Stimulated activated CD4-positive, alpha-beta T cell treated with anti-CD3 and anti-CD28 coated beads, Interleukin-1b, Interleukin-23, amount 100 ng/mL, for 24 hours (primary cell): ENCODE measurements around the gene RNF220.

Experiments
- DNase-seq, 4 experiments: peaks; one replicate each; pipeline ENCODE4 v3.0.0-alpha.2; 2020; ENCODE audit warnings: low read depth in 4 of 4, low spot score in 1 of 4

RNF220 gene

GRCh38 chr1:44576456-44577150 lies 171.5 kb downstream of the RNF220 start:
- no peak for DNase-seq

DNA sequence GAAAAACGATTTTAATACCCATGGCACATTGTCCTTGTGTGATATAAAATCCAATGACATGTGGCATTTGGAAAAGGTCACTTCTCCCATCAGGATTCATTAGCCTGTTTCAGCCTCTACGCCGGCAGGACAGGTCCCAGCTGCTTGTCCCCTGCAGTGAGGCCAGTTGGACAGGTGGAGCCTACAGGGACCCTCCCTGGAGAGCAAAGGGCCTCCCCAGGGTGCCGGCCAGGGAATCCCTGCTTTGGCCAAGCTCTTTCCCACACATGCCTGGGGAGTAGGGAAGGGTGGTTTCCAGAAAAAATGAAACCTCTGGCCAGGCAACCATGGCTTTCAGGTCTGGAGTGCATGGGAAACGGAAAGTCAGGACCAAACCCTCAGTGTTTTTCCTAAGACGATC lies 176.2 kb downstream of the RNF220 start:
- no peak for DNase-seq

- DNase-seq: no peak
Observed at GRCh38 chr1:44584167-44584566, 179.1 kb downstream of the RNF220 start.

GRCh38 chr1:44585315-44585920 lies 180.4 kb downstream of the RNF220 start:
- no peak for DNase-seq

GRCh38 chr1:44587796-44588460 lies 182.9 kb downstream of the RNF220 start:
- DNase-seq: no peak

GRCh38 chr1:44588551-44589210 lies 183.6 kb downstream of the RNF220 start:
- no peak for DNase-seq

DNA sequence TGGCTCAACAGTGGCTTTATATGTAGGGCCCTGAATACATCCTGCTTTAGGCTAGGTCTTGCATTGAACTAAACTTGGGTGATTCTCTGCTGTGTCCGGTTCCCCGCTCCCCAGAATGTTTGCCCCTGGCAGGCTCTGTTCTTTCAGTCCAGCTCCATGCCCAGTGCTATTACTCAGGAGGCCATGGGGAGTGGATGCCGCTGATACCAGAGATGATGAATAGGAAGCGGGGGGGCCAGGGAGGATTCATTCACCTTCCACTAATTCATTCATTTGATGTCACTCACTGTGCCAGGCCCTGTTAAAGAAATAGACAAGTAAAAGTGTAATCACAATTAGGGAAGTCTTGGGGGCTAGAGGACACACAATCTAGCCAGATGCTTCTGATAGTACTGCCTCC lies 185.4 kb downstream of the RNF220 start:
- no peak for DNase-seq

DNA sequence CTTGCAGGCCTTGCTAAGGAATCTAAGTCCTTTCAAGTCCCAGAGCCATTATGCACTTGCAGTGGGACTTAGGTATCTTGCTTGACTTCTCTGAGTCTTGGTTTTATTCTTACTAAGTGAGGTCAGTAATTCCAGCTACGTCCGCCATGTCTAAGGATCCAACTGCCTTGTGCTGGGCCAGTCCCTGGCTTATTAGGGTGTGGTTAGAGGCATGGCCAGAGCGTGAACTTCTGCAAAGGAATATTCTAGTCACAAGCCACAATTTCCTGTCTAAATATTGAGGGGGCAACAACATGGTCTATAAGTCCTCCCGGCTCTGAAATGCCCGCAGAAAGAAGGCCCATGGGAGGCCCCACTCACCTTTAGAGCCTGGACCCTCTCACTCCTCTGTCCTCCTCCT lies 186.3 kb downstream of the RNF220 start:
- no peak for DNase-seq

GRCh38 chr1:44592208-44593145 lies 187.4 kb downstream of the RNF220 start:
- DNase-seq: no peak

GRCh38 chr1:44594353-44594752 lies 189.3 kb downstream of the RNF220 start:
- no peak for DNase-seq

- DNase-seq: peak; percentile 63 to 79 (median 70)
Observed at GRCh38 chr1:44594871-44595735, 190.0 kb downstream of the RNF220 start.

DNA sequence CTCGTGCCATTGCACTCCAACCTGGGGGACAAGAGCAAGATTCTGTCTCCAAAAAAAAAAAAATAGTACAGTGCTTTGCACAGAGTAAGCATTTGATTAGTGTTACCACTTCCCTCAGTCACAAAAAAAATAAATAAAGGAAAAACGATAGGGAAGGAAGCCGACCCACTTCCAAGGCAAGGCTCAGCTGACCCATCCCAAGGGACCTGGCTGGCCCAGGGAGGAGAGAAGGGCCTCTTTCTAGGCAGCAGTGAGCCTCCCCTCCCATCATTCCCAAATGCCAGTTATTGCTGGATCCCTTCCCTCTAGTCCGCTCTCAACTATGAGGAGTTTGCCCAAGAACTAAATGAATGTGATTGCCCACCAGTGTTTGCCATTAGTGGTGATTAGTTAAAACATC lies 191.5 kb downstream of the RNF220 start:
- no peak for DNase-seq

DNA sequence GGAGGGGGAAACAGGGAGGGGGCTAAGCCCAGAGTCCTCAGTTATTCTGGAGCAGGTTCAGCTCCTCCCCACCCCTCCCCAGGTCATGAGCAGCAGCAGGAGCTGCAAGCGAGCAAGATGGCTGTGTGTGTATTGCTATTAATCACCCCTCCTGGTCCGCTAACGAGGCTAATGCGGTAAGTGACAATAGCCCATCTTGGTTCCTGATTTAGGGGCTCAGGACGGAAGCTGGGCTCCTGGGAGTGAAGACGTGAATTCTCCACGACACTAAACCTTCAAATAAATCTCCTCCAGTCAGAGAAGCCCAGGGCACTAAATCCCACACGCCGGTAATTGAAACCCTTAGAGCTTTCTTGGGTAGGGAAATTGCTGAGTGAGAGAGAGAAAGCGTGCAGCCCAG lies 193.1 kb downstream of the RNF220 start:
- no peak for DNase-seq

GRCh38 chr1:44602634-44603628 lies 197.9 kb downstream of the RNF220 start:
- DNase-seq: no peak

- no peak for DNase-seq
Observed at GRCh38 chr1:44603718-44604117, 198.7 kb downstream of the RNF220 start.

DNA sequence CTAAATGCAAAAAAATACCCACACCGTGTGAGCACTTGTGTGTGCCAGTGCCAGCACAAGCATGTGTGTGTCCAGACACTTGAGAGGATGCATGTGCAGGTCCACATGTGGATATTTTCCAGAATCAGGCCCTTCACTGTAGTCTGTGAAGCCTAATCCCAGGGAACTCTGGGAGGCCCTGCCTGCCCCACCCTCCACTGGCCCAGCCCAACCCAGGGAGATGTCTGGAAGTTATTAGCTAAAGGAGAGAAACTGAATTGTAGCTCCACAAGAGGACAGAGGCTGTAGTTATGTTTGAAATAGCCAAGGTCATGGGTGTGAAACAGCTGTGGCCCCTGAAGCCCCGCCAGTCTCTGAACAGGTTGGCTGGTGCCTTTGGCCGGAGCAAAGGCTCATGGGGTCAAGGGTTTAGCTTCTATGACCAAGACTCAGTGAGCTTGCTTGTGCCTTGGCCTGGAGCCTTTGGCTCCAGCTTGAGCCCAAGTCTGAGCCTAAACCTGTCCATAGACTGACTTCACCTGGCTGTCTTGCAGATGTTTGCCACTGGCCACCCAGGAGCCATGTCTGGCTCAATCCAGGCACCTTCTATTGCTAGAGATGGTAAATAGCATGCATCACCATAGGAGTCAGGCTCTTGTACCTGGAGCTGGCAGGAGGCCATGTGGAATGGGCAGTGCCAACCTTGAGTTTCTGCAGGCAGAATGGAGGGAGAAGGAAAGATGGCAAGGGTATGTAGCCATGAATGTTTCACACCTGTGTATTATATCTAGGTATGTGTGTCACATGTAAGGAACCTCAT lies 199.3 kb downstream of the RNF220 start:
- DNase-seq: no peak

DNA sequence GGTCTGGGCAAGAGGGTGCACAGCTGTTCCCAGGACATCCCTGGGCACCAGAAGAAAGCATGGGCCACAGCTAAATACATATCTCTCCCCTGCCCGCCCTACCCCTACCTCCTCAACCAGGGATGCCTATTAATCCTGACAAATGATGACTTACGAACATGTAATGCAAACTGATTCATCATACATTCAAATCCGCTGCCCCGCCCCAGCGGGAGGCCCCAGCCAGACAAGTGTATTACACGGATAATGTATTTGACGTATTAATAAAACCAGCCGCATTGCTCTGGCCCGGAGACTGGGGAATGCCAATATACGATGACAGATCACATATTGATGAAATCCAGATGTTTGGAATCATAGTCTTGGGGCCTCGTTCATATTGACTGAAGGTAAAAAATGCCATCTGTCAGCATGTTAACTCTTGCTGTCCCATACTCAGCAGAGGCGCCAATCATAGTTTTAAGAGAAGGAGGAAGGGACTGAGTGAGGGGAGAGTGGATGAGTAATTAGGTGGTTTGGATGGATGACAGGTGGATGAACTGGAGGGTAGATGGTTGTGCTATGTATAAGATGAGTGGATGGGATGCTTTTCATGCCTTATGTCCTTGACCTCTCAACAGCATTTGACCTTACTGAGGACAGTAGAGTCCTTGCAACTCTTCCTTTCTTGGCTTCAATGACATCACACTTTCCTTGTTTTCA lies 201.0 kb downstream of the RNF220 start:
- no peak for DNase-seq
